Testis (tissue), 5 donors: Measurements from ENCODE around the gene CINP. TPM values are rescaled to one million over a fixed set of nuclear protein-coding genes. Genes with fewer than 3 reads are reported as not detected.

Experiments used
- DNase-seq: peaks from one replicate; pipeline ENCODE4 v3.0.0-alpha.2; 2019
- H3K27ac ChIP-seq, 2 donors: fragments of 200-600 bp; sonication (generic); one replicate each; pipeline ENCODE4 v1.5.1; 2019
- H3K27me3 ChIP-seq: fragments of 200-600 bp; sonication (generic); one replicate; pipeline ENCODE4 v1.5.1; 2019
- H3K36me3 ChIP-seq: fragments of 200-600 bp; sonication (generic); one replicate; pipeline ENCODE4 v1.5.1; 2017; ENCODE audit warnings: low read depth; ENCODE audit errors: missing control alignments
- H3K4me1 ChIP-seq: fragments of 200-600 bp; sonication (generic); one replicate; pipeline ENCODE4 v1.5.1; 2019
- H3K4me3 ChIP-seq, 2 donors: fragments of 200-600 bp; sonication (generic); one replicate each; pipeline ENCODE4 v1.5.1; 2017 to 2019
- H3K9me3 ChIP-seq: fragments of 200-600 bp; sonication (generic); one replicate; pipeline ENCODE4 v1.5.1; 2017
- CTCF ChIP-seq, 3 experiments: fragments of 450-650 bp in 2 of 3; fragments of 200-600 bp in 1 of 3; sonication (generic) in 1 of 3; IDR thresholded peaks; one replicate each; pipeline ENCODE4 v1.5.1; 2016 to 2019; ENCODE audit warnings: antibody characterized with exemption in 3 of 3, mild to moderate bottlenecking in 2 of 3, moderate library complexity in 1 of 3
- POLR2A ChIP-seq: fragments of 450-650 bp; IDR thresholded peaks from one replicate; pipeline ENCODE4 v1.6.1; 2017; ENCODE audit warnings: antibody characterized with exemption, mild to moderate bottlenecking, moderate library complexity
- WGBS, 2 donors: methylation state at CpG; one replicate each; pipeline ENCODE4 v1.1.5; 2018; 5-methylcytosine and 5-hydroxymethylcytosine counted together
- intact Hi-C: fragments of 100-400 bp; cut with DNase I; formaldehyde crosslinking; loops from one replicate; pipeline ENCODE4 v1.15.1; 2023; ENCODE audit warnings: low total_unique reads
- long read RNA-seq, 2 donors: transcript quantifications; one replicate each; lab custom pipeline, GENCODE V29; 2026
- polyA plus RNA-seq: library from polyadenylated mRNA; stranded (reverse); fragments of 350-450 nt; fragmentation: Illumina TruSeq; extraction: RNeasy Lipid Tissue Mini Kit (QIAGEN cat#74804); gene quantifications from one replicate; pipeline ENCODE4 v1.2.3, GENCODE V29; 2014; ENCODE audit warnings: low read depth, low replicate concordance; ENCODE audit not compliant: insufficient read depth
- total RNA-seq, 2 donors: library from RNA; depleted of rRNA; stranded (reverse); fragments of >200 nt; gene quantifications; one replicate each; pipeline ENCODE4 v1.2.3, GENCODE V29; 2016

The CINP gene
- total RNA-seq, result 10 to 100 TPM; 55.1 to 70.1 TPM
- 80.6 TPM for polyA plus RNA-seq
- long read RNA-seq, donor 1, transcript CINP-201 (5 exons, 955 nt), result major isoform, 19 of 27 reads
- long read RNA-seq, donor 1, partial matches to known transcripts, result 8 of 27 reads
- long read RNA-seq, donor 1, other reads (novel, unspliced or antisense), result 0 of 27 reads
- long read RNA-seq, donor 2, transcript CINP-201 (5 exons, 955 nt), result major isoform, 15 of 17 reads
- long read RNA-seq, donor 2, partial matches to known transcripts, result 0 of 17 reads
- long read RNA-seq, donor 2, other reads (novel, unspliced or antisense), result 0 of 17 reads

DNA sequence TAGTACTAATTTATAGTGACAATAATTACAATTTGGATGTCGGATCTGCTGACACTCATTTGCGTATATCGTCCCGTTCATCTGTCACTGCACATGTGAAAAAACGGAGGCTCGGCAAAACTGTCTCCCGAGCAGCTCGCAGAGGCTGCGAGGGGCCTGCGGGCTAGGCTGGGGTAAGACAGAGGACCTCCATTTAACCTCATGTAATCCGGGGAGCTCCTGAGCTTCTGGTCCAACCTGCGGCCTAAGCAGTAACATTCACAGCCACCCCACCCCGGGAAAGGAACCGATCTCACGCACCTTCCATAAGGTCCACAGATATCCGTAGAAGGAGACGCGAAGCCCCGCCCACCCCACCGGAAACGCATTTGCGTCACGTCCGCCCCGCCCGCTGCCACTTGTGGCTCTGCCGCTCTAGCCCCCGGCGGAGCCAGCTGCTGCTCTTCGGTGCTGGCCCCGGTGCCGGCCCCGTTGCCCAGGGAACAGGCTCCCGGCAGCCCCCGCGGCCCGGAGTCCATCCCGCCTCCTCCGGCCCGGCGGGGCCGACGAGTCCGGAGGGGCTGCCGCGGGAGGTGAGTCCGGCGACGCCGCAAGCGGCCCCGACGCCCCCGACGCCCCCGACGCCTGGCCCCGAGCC lies at the start of gene CINP, which contains the start of gene TECPR2:
CINP (minus strand) TSS at position 346 of the 637 bp plus-strand sequence; CDS start at position 307, 39 bp downstream.
TECPR2 (plus strand) TSS at position 397 of the 637 bp plus-strand sequence. CDS start 13,781 bp downstream, outside the sequence.
- peak; percentile 99 for DNase-seq
- no peaks in the 10 kb centered on the region for H3K9me3 ChIP-seq
- 0 to 1% methylated on average over 31 to 37 of the region's 58 CpGs for WGBS, 2 donors
- peak within 1 kb of the TSS; percentile 97 to 98 for H3K4me3 ChIP-seq
- intact Hi-C loops, result no loop called here
- TF ChIP-seq POLR2A (peak; percentile 38), CTCF (IDR thresholded peaks at IDR 0.05) (no peak)
- peak within 1 kb of the TSS; percentile 88 to 92 for H3K27ac ChIP-seq
- H3K27me3 ChIP-seq, result no peaks in the 10 kb centered on the region
- H3K36me3 ChIP-seq, result no peaks in the 10 kb centered on the region
- H3K4me1 ChIP-seq, result peaks cover 17% of the 10 kb centered on the region

DNA sequence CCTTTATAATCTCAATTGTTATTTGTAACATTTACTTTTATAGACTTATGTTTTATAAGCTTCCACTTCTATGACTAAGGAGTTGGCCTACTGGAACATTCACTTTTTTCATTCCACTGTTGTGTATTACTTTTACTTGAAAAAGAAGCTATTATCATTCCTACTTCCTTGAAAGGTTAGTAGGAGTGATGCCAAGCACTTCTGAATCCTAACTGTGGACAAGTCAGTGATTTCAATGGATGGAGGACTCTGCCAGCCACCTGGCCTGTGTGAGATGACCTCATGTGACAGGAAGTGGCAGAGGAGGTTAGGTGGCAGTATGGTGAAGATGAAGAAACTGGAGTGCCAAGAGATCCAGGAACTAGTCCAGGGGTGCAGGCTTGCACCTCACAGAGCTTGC lies 46.0 kb upstream of the CINP start:
- no peaks in the 10 kb centered on the region for H3K27me3 ChIP-seq
- no peak for DNase-seq
- H3K9me3 ChIP-seq, result no peaks in the 10 kb centered on the region
- intact Hi-C loops, result no loop called here
- TF ChIP-seq CTCF (IDR thresholded peaks at IDR 0.05) (no peak), POLR2A (no peak)
- H3K27ac ChIP-seq, result peak overlapping the region in 1 of 2 donors; percentile 21
- H3K4me1 ChIP-seq, result no peaks in the 10 kb centered on the region
- no peaks in the 10 kb centered on the region for H3K36me3 ChIP-seq
- no peak overlapping the region for H3K4me3 ChIP-seq

GRCh38 chr14:102407258-102407657 lies 44.6 kb upstream of the CINP start:
- Histone ChIP-seq H3K27ac (no peak overlapping the region), H3K4me1 (no peaks in the 10 kb centered on the region), H3K27me3 (no peaks in the 10 kb centered on the region), H3K36me3 (no peaks in the 10 kb centered on the region), H3K4me3 (no peak overlapping the region), H3K9me3 (no peaks in the 10 kb centered on the region)
- 91 to 93% methylated on average over 7 of the region's 7 CpGs for WGBS, 2 donors
- DNase-seq, result no peak
- intact Hi-C loops, result no loop called here
- TF ChIP-seq CTCF (IDR thresholded peaks at IDR 0.05), result no peak

GRCh38 chr14:102403028-102403427 lies 40.3 kb upstream of the CINP start:
- Histone ChIP-seq H3K4me3 (no peak overlapping the region), H3K9me3 (no peaks in the 10 kb centered on the region), H3K27ac (no peak overlapping the region), H3K36me3 (no peaks in the 10 kb centered on the region), H3K4me1 (no peaks in the 10 kb centered on the region), H3K27me3 (no peaks in the 10 kb centered on the region)
- intact Hi-C loops, result no loop called here
- TF ChIP-seq CTCF (IDR thresholded peaks at IDR 0.05), result no peak
- no peak for TF ChIP-seq POLR2A
- no peak for DNase-seq
